SK-N-MC (cell line): Measurements from ENCODE around the gene RYR2.
"Not testable (repeated sequence)": the region's sequence is repeated elsewhere in the genome, so short reads cannot be mapped to it uniquely, and the experiment has no call there.

Experiments
- DNase-seq: peaks from one replicate; pipeline ENCODE4 v3.0.0-alpha.2; 2011; ENCODE audit warnings: low read depth, low spot score
- H3K27ac ChIP-seq: fragments of 200-600 bp; sonication (generic); 2 replicates; pipeline ENCODE4 v1.5.1; 2016; ENCODE audit warnings: mixed run types
- H3K36me3 ChIP-seq: fragments of 200-600 bp; sonication (generic); 2 replicates; pipeline ENCODE4 v1.6.1; 2017; ENCODE audit warnings: antibody characterized with exemption, low read length, mixed read lengths; ENCODE audit not compliant: insufficient read depth
- H3K4me3 ChIP-seq: fragments of 200-600 bp; sonication (generic); 2 replicates; pipeline ENCODE4 v1.5.1; 2016
- H3K9ac ChIP-seq: fragments of 200-600 bp; sonication (generic); 2 replicates; pipeline ENCODE4 v1.8.0; 2017; ENCODE audit warnings: mixed run types, mixed read lengths; ENCODE audit not compliant: insufficient read length
- H3K9me3 ChIP-seq: fragments of 200-600 bp; sonication (generic); 2 replicates; pipeline ENCODE4 v1.6.1; 2017; ENCODE audit warnings: low read depth, mild to moderate bottlenecking, antibody characterized with exemption, low read length, moderate library complexity, mixed read lengths
- EZH2 ChIP-seq: fragments of 200-600 bp; sonication (generic); IDR thresholded peaks from one replicate; pipeline ENCODE4 v1.6.1; 2017; ENCODE audit warnings: antibody characterized with exemption
- FOXP2 ChIP-seq: optimal IDR thresholded peaks from 2 replicates; pipeline ENCODE3; 2011; ENCODE audit warnings: mild to moderate bottlenecking, moderate library complexity; ENCODE audit not compliant: insufficient read depth; ENCODE audit errors: extremely low read length, control extremely low read depth
- POLR2AphosphoS5 ChIP-seq: IDR thresholded peaks from 2 replicates; pipeline ENCODE4 v1.6.1; 2012; ENCODE audit warnings: mild to moderate bottlenecking, low read depth, low read length, borderline replicate concordance

RYR2 gene

GRCh38 chr1:237838320-237838719 is 796.3 kb downstream of the RYR2 start:
- no peak for DNase-seq

GRCh38 chr1:237838904-237839534 is 797.0 kb downstream of the RYR2 start:
- Histone ChIP-seq H3K27ac (no peak overlapping the region), H3K9ac (no peak overlapping the region), H3K9me3 (no peaks in the 10 kb centered on the region), H3K36me3 (no peaks in the 10 kb centered on the region), H3K4me3 (no peak overlapping the region)
- TF ChIP-seq FOXP2 (no peak), POLR2AphosphoS5 (no peak), EZH2 (no peak)
- no peak for DNase-seq

More at GRCh38 chr1:237838320-237838719, 796.3 kb downstream of the RYR2 start:
- no peaks in the 10 kb centered on the region for H3K36me3 ChIP-seq
- H3K27ac ChIP-seq = no peak overlapping the region
- H3K9me3 ChIP-seq = no peaks in the 10 kb centered on the region
- no peak for TF ChIP-seq EZH2
- TF ChIP-seq POLR2AphosphoS5 = no peak
- TF ChIP-seq FOXP2 = no peak
- no peak overlapping the region for H3K4me3 ChIP-seq
- H3K9ac ChIP-seq = no peak overlapping the region

GRCh38 chr1:237841485-237841884 is 799.5 kb downstream of the RYR2 start:
- Histone ChIP-seq H3K27ac (no peak overlapping the region), H3K9me3 (no peaks in the 10 kb centered on the region), H3K4me3 (no peak overlapping the region), H3K9ac (no peak overlapping the region), H3K36me3 (no peaks in the 10 kb centered on the region)
- no peak for DNase-seq
- TF ChIP-seq POLR2AphosphoS5 (no peak), FOXP2 (no peak), EZH2 (no peak)

GRCh38 chr1:237843516-237843915 is 801.5 kb downstream of the RYR2 start:
- H3K4me3 ChIP-seq, H3K9ac ChIP-seq, H3K9me3 ChIP-seq, DNase-seq, H3K36me3 ChIP-seq, H3K27ac ChIP-seq: not testable (repeated sequence)

GRCh38 chr1:237851210-237851845 is 809.3 kb downstream of the RYR2 start:
- no peak for TF ChIP-seq POLR2AphosphoS5
- no peak for TF ChIP-seq FOXP2
- no peak for TF ChIP-seq EZH2
- H3K4me3 ChIP-seq = no peak overlapping the region
- peak; percentile 48 for DNase-seq

GRCh38 chr1:237852342-237852741 is 810.4 kb downstream of the RYR2 start:
- H3K36me3 ChIP-seq = no peaks in the 10 kb centered on the region
- no peaks in the 10 kb centered on the region for H3K9me3 ChIP-seq
- no peak for DNase-seq
- H3K4me3 ChIP-seq = no peak overlapping the region
- TF ChIP-seq EZH2 (no peak), POLR2AphosphoS5 (no peak), FOXP2 (no peak)
- H3K27ac ChIP-seq = no peak overlapping the region
- no peak overlapping the region for H3K9ac ChIP-seq

More at GRCh38 chr1:237851210-237851845, 809.3 kb downstream of the RYR2 start:
- H3K9ac ChIP-seq = no peak overlapping the region
- H3K9me3 ChIP-seq = no peaks in the 10 kb centered on the region
- no peaks in the 10 kb centered on the region for H3K36me3 ChIP-seq
- H3K27ac ChIP-seq = no peak overlapping the region

GRCh38 chr1:237857455-237857854 is 815.5 kb downstream of the RYR2 start:
- no peak for TF ChIP-seq POLR2AphosphoS5
- TF ChIP-seq EZH2 = no peak
- no peak for TF ChIP-seq FOXP2
- Histone ChIP-seq H3K27ac (no peak overlapping the region), H3K4me3 (no peak overlapping the region), H3K9ac (no peak overlapping the region), H3K9me3 (no peaks in the 10 kb centered on the region), H3K36me3 (no peaks in the 10 kb centered on the region)
- no peak for DNase-seq

- no peak overlapping the region for H3K27ac ChIP-seq
- no peaks in the 10 kb centered on the region for H3K36me3 ChIP-seq
- H3K9me3 ChIP-seq = no peaks in the 10 kb centered on the region
- no peak overlapping the region for H3K9ac ChIP-seq
- H3K4me3 ChIP-seq = no peak overlapping the region
- TF ChIP-seq EZH2 = no peak
- no peak for TF ChIP-seq POLR2AphosphoS5
- TF ChIP-seq FOXP2 = no peak
- no peak for DNase-seq
Measured at GRCh38 chr1:237858992-237859391, 817.0 kb downstream of the RYR2 start.

- H3K9ac ChIP-seq = no peak overlapping the region
- no peaks in the 10 kb centered on the region for H3K36me3 ChIP-seq
- H3K4me3 ChIP-seq = no peak overlapping the region
- H3K9me3 ChIP-seq = no peaks in the 10 kb centered on the region
- TF ChIP-seq EZH2 = no peak
- DNase-seq = no peak
- H3K27ac ChIP-seq = no peak overlapping the region
Measured at GRCh38 chr1:237861944-237862343, 820.0 kb downstream of the RYR2 start.

GRCh38 chr1:237863234-237863633 is 821.2 kb downstream of the RYR2 start:
- Histone ChIP-seq H3K27ac (no peak overlapping the region), H3K9me3 (no peaks in the 10 kb centered on the region), H3K4me3 (no peak overlapping the region), H3K9ac (no peak overlapping the region), H3K36me3 (no peaks in the 10 kb centered on the region)
- no peak for TF ChIP-seq FOXP2
- no peak for TF ChIP-seq EZH2
- no peak for TF ChIP-seq POLR2AphosphoS5
- no peak for DNase-seq
